Mesothelial cell of epicardium (in vitro differentiated cells): ENCODE measurements around the gene RHBG. TPM values are rescaled to one million over a fixed set of nuclear protein-coding genes. Genes with fewer than 3 reads are reported as not detected.

Experiments used
- DNase-seq, 2 experiments: peaks; one replicate each; pipeline ENCODE4 v3.0.0; 2021; ENCODE audit warnings: low spot score in 2 of 2; ENCODE audit not compliant: unreplicated experiment in 2 of 2
- H3K27ac Mint-ChIP-seq: 2 replicates; pipeline ENCODE4 v1.8.0; 2021; ENCODE audit warnings: mixed read lengths
- H3K27me3 Mint-ChIP-seq: 2 replicates; pipeline ENCODE4 v1.8.0; 2021; ENCODE audit warnings: low read depth, mixed read lengths
- H3K36me3 Mint-ChIP-seq: 2 replicates; pipeline ENCODE4 v1.8.0; 2021; ENCODE audit warnings: mixed read lengths
- H3K4me1 Mint-ChIP-seq: 2 replicates; pipeline ENCODE4 v1.8.0; 2021; ENCODE audit warnings: mixed read lengths
- H3K4me3 Mint-ChIP-seq: 2 replicates; pipeline ENCODE4 v1.8.0; 2021; ENCODE audit warnings: mild to moderate bottlenecking, moderate library complexity, mixed read lengths
- H3K9me3 Mint-ChIP-seq: 2 replicates; pipeline ENCODE4 v1.8.0; 2021; ENCODE audit warnings: mixed read lengths
- CTCF ChIP-seq: fragments of 200-600 bp; sonication (generic); IDR thresholded peaks from one replicate; pipeline ENCODE4 v1.5.0; 2021; ENCODE audit warnings: antibody characterized with exemption; ENCODE audit not compliant: unreplicated experiment
- total RNA-seq: library from RNA; stranded (reverse); gene quantifications from 3 replicates; pipeline ENCODE4 v1.2.1, GENCODE V29; 2021

Gene RHBG
- total RNA-seq, 1 donor from 2014 or later, result 0.92 TPM

- Mint-ChIP-seq H3K27ac (no peak overlapping the region), H3K4me1 (peaks cover 2% of the 10 kb centered on the region)
- DNase-seq, result no peak
Measured at GRCh38 chr1:156429313-156430060, 60.5 kb downstream of the RHBG start.

GRCh38 chr1:156430303-156430702 is 61.3 kb downstream of the RHBG start:
- peaks cover 4% of the 10 kb centered on the region for H3K4me1 Mint-ChIP-seq
- H3K27me3 Mint-ChIP-seq, result peaks cover 99% of the 10 kb centered on the region
- no peaks in the 10 kb centered on the region for H3K9me3 Mint-ChIP-seq
- H3K27ac Mint-ChIP-seq, result no peak overlapping the region
- H3K36me3 Mint-ChIP-seq, result no peaks in the 10 kb centered on the region
- TF ChIP-seq CTCF, result no peak
- no peak overlapping the region for H3K4me3 Mint-ChIP-seq
- no peak for DNase-seq

More at GRCh38 chr1:156429313-156430060, 60.5 kb downstream of the RHBG start:
- Mint-ChIP-seq H3K27me3 (peaks cover 99% of the 10 kb centered on the region), H3K36me3 (no peaks in the 10 kb centered on the region), H3K9me3 (no peaks in the 10 kb centered on the region), H3K4me3 (no peak overlapping the region)
- TF ChIP-seq CTCF, result no peak

- no peaks in the 10 kb centered on the region for H3K36me3 Mint-ChIP-seq
- H3K9me3 Mint-ChIP-seq, result no peaks in the 10 kb centered on the region
- H3K27ac Mint-ChIP-seq, result no peak overlapping the region
- peaks cover 100% of the 10 kb centered on the region for H3K27me3 Mint-ChIP-seq
- H3K4me3 Mint-ChIP-seq, result no peak overlapping the region
- DNase-seq, result no peak
- H3K4me1 Mint-ChIP-seq, result peaks cover 7% of the 10 kb centered on the region
- no peak for TF ChIP-seq CTCF
Measured at GRCh38 chr1:156430866-156431265, 61.9 kb downstream of the RHBG start.

GRCh38 chr1:156431366-156431765 is 62.4 kb downstream of the RHBG start:
- peaks cover 98% of the 10 kb centered on the region for H3K27me3 Mint-ChIP-seq
- peaks cover 7% of the 10 kb centered on the region for H3K4me1 Mint-ChIP-seq
- no peak overlapping the region for H3K4me3 Mint-ChIP-seq
- no peak for TF ChIP-seq CTCF
- DNase-seq, result no peak
- no peak overlapping the region for H3K27ac Mint-ChIP-seq
- H3K36me3 Mint-ChIP-seq, result no peaks in the 10 kb centered on the region
- H3K9me3 Mint-ChIP-seq, result no peaks in the 10 kb centered on the region

GRCh38 chr1:156431769-156432668 is 63.0 kb downstream of the RHBG start:
- TF ChIP-seq CTCF, result no peak
- peaks cover 98% of the 10 kb centered on the region for H3K27me3 Mint-ChIP-seq
- no peak overlapping the region for H3K27ac Mint-ChIP-seq
- H3K4me3 Mint-ChIP-seq, result no peak overlapping the region
- no peak for DNase-seq
- H3K36me3 Mint-ChIP-seq, result no peaks in the 10 kb centered on the region
- H3K9me3 Mint-ChIP-seq, result no peaks in the 10 kb centered on the region
- peaks cover 11% of the 10 kb centered on the region for H3K4me1 Mint-ChIP-seq
